ENCODE data around the gene KIF3B. TPM values are rescaled to one million over a fixed set of nuclear protein-coding genes. Genes with fewer than 3 reads are reported as not detected.

Gene KIF3B
- total RNA-seq, 1 experiment from 2014 or later = 31.5 TPM

- ChIA-PET RAD21 (ENCODE audit: low non-redundant PET in 1 of 2, low total read pairs in 2 of 2, uncharacterized antibody in 2 of 2, unreplicated experiment in 2 of 2) (no interaction called here), CTCF (no interaction called here), POLR2A (interaction anchor here (1.1 kb wide), 1 partner anchor 10 kb away, joined by 4 read pairs; no protein-coding TSS in a partner anchor)
- Histone ChIP-seq H3K9me2 (ENCODE audit: insufficient read depth) (no peaks in the 10 kb centered on the region), H3K9me3 (ENCODE audit: control insufficient read depth in 1 of 2, insufficient read depth in 1 of 2, low read depth in 1 of 2, low read length in 2 of 2) (no peaks in the 10 kb centered on the region), H3K4me2 (ENCODE audit: low read length) (peak overlapping the region; percentile 90), H3K79me2 (ENCODE audit: insufficient read depth, low read length) (peaks cover 37% of the 10 kb centered on the region), H3K27me3 (ENCODE audit: insufficient read depth, low read length) (no peaks in the 10 kb centered on the region), H3K36me3 (ENCODE audit: control insufficient read depth in 1 of 2, insufficient read depth in 2 of 2, low read length in 2 of 2) (no peaks in the 10 kb centered on the region), H3K9ac (ENCODE audit: low read length) (peak overlapping the region; percentile 85), H4K20me1 (ENCODE audit: insufficient read depth) (0 out of 2 replicates have a peak, but pooled peaks cover 4% of the 10 kb centered on the region), H3K4me1 (ENCODE audit: control insufficient read depth in 1 of 2, insufficient read depth in 2 of 2, low read length in 2 of 2) (peaks cover 39 to 47% of the 10 kb centered on the region in 2 experiments), H2AFZ (ENCODE audit: low read depth, low read length, poor library complexity, severe bottlenecking) (no peak overlapping the region), H3K4me3 (replicated peaks in 1 of 2; ENCODE audit: low read depth in 1 of 2, low read length in 2 of 2) (peak overlapping the region; percentile 73 to 88), H3K27ac (ENCODE audit: low read depth, low read length) (peak overlapping the region; percentile 92)
- peak; percentile 13 for ATAC-seq
- DNase-seq (ENCODE audit: low read depth, low spot score) = peak; percentile 15
- TSS peak; percentile 90 for BruUV-seq (replicated peaks)
- no peak for TF ChIP-seq POLR2AphosphoS5 (IDR thresholded peaks at IDR 0.05; ENCODE audit: low read depth, low read length)
- TF ChIP-seq RAD21 (IDR thresholded peaks at IDR 0.05; ENCODE audit: low read depth) = no peak
- no peak for TF ChIP-seq POLR2A (IDR thresholded peaks at IDR 0.05; ENCODE audit: borderline replicate concordance, extremely low read depth, insufficient read depth, insufficient read length)
- TF ChIP-seq REST (IDR thresholded peaks at IDR 0.05; ENCODE audit: low read depth) = no peak
- no peak for TF ChIP-seq TCF7L2 (IDR thresholded peaks at IDR 0.05; ENCODE audit: borderline replicate concordance, extremely low read depth, insufficient read depth, insufficient read length)
- no peak for TF ChIP-seq CTCF (IDR thresholded peaks at IDR 0.05 in 2 of 3, conservative IDR thresholded peaks at IDR 0.05 in 1 of 3; ENCODE audit: borderline replicate concordance in 1 of 3, insufficient read depth in 1 of 3, low read depth in 2 of 3, low read length in 2 of 3)
- no peak for TF ChIP-seq SIN3A (IDR thresholded peaks at IDR 0.05; ENCODE audit: low read depth)
- no peak for TF ChIP-seq SP1 (IDR thresholded peaks at IDR 0.05; ENCODE audit: low read depth)
- TF ChIP-seq ZNF274 (IDR thresholded peaks at IDR 0.05; ENCODE audit: low read depth, low read length) = no peak
- no peak for TF ChIP-seq ELF1 (IDR thresholded peaks at IDR 0.05; ENCODE audit: borderline replicate concordance, low read depth)
- no peak for TF ChIP-seq FOSL1 (IDR thresholded peaks at IDR 0.05; ENCODE audit: low read depth)
- TF ChIP-seq EZH2phosphoT487 (IDR thresholded peaks at IDR 0.05; ENCODE audit: borderline replicate concordance) = no peak
- no peak for TF ChIP-seq EGR1 (IDR thresholded peaks at IDR 0.05; ENCODE audit: low read depth)
- intact Hi-C loops (cut with micrococcal nuclease) = no loop called here
Measured at GRCh38 chr20:32357375-32357868, 80.0 kb downstream of the KIF3B start.

Measured in HCT116 (cell line).